Naive thymus-derived CD8-positive, alpha-beta T cell (primary cell): ENCODE results near the gene GPR152. TPM values are rescaled to one million over a fixed set of nuclear protein-coding genes. Genes with fewer than 3 reads are reported as not detected.
A peak's percentile ranks its signal among the peaks of the same experiment; 100 is the strongest.
"Not testable (repeated sequence)": the region's sequence is repeated elsewhere in the genome, so short reads cannot be mapped to it uniquely, and the experiment has no call there.

Source experiments
- ATAC-seq, 2 donors: fragments of 150-1000 bp; cut with Tn5 transposase in 1 of 2; sonication (Bioruptor Pico), chemical (Tn5 transposase) in 1 of 2; 1 replicate in 1 of 2; 2 replicates in 1 of 2; pipeline ENCODE4 v1.10.0; 2021; ENCODE audit warnings: mild to moderate bottlenecking in 2 of 2, moderate library complexity in 2 of 2
- POLR2A ChIA-PET: fragments of 350-600 bp; sonication (Branson Sonifier 250); formaldehyde crosslinking; loops from one replicate; lab custom pipeline; 2021; ENCODE audit warnings: antibody characterized with exemption; lab: Charles Lee
- DNase-seq, 10 donors: peaks; one replicate each; pipeline versions ENCODE4 v3.0.0 to v3.0.0-alpha.2; 2020 to 2022
- H3K27ac Mint-ChIP-seq, 10 donors: one replicate each; pipeline ENCODE4 v1.8.0; 2020 to 2022; ENCODE audit warnings: mild to moderate bottlenecking in 10 of 10, mixed read lengths in 10 of 10, moderate library complexity in 4 of 10, inconsistent platforms in 1 of 10
- H3K27me3 Mint-ChIP-seq, 5 donors: one replicate each; pipeline ENCODE4 v1.8.0; 2021 to 2022; ENCODE audit warnings: mixed read lengths in 5 of 5
- H3K36me3 Mint-ChIP-seq, 3 donors: one replicate each; pipeline ENCODE4 v1.8.0; 2020 to 2022; ENCODE audit warnings: mixed read lengths in 3 of 3, mild to moderate bottlenecking in 2 of 3, inconsistent platforms in 1 of 3
- H3K4me1 Mint-ChIP-seq, 4 donors: one replicate each; pipeline ENCODE4 v1.8.0; 2021 to 2022; ENCODE audit warnings: mixed read lengths in 4 of 4
- H3K4me3 Mint-ChIP-seq, 10 donors: one replicate each; pipeline ENCODE4 v1.8.0; 2020 to 2022; ENCODE audit warnings: mild to moderate bottlenecking in 10 of 10, mixed read lengths in 10 of 10, moderate library complexity in 6 of 10, inconsistent platforms in 1 of 10
- H3K9me3 Mint-ChIP-seq, 9 donors: one replicate each; pipeline ENCODE4 v1.8.0; 2020 to 2022; ENCODE audit warnings: mixed read lengths in 9 of 9, mild to moderate bottlenecking in 3 of 9, inconsistent platforms in 1 of 9, moderate library complexity in 1 of 9
- polyA plus RNA-seq, 3 donors: library from polyadenylated mRNA; unstranded; fragments of 300-500 nt; fragmentation: Illumina TruSeq; gene quantifications; one replicate each; pipeline ENCODE4 v1.2.3, GENCODE V29; 2021
- total RNA-seq, 8 experiments: library from RNA in 2 of 8; stranded (reverse) in 2 of 8; gene quantifications; one replicate each; pipeline ENCODE4 v1.2.3 and lab custom pipeline; 2021 to 2026

The GPR152 gene
- total and polyA plus RNA-seq, 5 experiments from 2014 or later: 0.20 to 1.2 (median 0.86) TPM; not detected in 2

DNA sequence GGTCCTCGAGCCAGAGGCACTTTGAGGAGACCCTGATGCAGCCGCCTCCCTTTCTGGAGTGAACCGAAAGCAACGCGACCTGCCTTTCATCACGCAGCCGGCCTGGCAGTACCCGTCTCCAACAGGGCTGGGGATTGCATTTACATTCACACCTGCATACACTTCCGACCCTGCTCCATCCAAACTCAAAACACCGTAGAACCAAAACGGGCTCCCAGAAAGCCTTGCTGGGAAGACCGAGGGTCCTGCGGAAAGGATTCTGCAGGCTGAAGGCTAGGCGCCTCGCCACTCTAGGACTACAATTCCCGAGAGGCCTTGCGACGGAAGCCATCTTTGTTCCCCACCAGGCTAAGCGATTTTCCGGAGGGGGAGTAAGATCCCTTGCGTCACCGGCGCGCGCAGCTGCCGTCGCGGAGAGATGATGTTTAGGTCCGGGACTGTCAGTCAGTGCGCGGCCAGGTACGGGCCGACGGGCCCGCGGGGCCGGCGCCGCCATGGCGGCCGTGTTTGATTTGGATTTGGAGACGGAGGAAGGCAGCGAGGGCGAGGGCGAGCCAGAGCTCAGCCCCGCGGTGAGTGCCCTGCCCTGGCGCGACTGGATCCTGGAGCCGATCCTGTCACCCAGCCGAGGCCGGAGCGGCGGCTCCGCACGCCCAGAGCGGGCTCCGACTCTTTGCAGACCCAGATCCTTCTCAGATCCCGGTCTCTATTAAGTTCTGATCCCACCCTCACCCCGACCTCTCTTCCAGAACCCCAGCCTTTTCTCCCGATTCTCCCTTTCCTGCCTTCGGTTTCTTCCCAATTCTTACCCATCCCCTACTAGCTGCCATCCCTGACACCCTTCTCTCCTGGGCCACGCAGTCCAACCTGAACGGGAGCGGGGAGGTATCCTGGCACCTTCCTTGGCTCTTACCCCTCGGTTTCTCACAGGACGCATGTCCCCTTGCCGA, 24.2 kb downstream of the GPR152 start, which contains the start of gene RPS6KB2:
RPS6KB2 (plus strand) TSS at position 443 of the 950 bp plus-strand sequence; CDS start at position 495, 52 bp downstream.
- POLR2A ChIA-PET: interaction anchor here (0.8 to 31.8 kb wide), 14 partner anchors 4 to 157 kb away, joined by 3 to 2390 read pairs (median 6); partner anchors contain the start of genes AIP, ANKRD13D, CABP4 and CARNS1
- peaks cover 14 to 61% (median 44%) of the 10 kb centered on the region in 4 donors for H3K4me1 Mint-ChIP-seq
- H3K36me3 Mint-ChIP-seq: peaks cover 0 to 18% (median 0%) of the 10 kb centered on the region in 3 donors
- DNase-seq: peak; percentile 94 to 100 (median 99)
- H3K4me3 Mint-ChIP-seq: peak within 1 kb of the TSS; percentile 92 to 99 (median 98)
- peak; percentile 88 to 89 for ATAC-seq
- H3K27ac Mint-ChIP-seq: peak within 1 kb of the TSS; percentile 91 to 98 (median 96)
- no peaks in the 10 kb centered on the region for H3K27me3 Mint-ChIP-seq
- no peaks in the 10 kb centered on the region for H3K9me3 Mint-ChIP-seq

- H3K9me3 Mint-ChIP-seq, ATAC-seq, H3K27me3 Mint-ChIP-seq: not testable (repeated sequence)
- Mint-ChIP-seq H3K4me1 (peaks cover 17 to 60% (median 45%) of the 10 kb centered on the region in 4 donors), H3K27ac (peak overlapping the region; percentile 91 to 98 (median 96)), H3K36me3 (peaks cover 0 to 18% (median 0%) of the 10 kb centered on the region in 3 donors), H3K4me3 (peak overlapping the region; percentile 92 to 99 (median 98))
- POLR2A ChIA-PET: interaction anchor here (1.5 to 31.8 kb wide), 7 partner anchors 5 to 78 kb away, joined by 7 to 2390 read pairs (median 780); partner anchors contain the start of genes AIP, CABP4, CARNS1 and CORO1B
- DNase-seq: peak in 1 of 10 donors; percentile 54
Observed at GRCh38 chr11:67427364-67427859, 25.1 kb downstream of the GPR152 start.

GRCh38 chr11:67423891-67424613, 28.5 kb downstream of the GPR152 start:
- Mint-ChIP-seq H3K4me3 (no peak overlapping the region), H3K27ac (peak overlapping the region in 2 of 10 donors; percentile 46 to 72)

DNA sequence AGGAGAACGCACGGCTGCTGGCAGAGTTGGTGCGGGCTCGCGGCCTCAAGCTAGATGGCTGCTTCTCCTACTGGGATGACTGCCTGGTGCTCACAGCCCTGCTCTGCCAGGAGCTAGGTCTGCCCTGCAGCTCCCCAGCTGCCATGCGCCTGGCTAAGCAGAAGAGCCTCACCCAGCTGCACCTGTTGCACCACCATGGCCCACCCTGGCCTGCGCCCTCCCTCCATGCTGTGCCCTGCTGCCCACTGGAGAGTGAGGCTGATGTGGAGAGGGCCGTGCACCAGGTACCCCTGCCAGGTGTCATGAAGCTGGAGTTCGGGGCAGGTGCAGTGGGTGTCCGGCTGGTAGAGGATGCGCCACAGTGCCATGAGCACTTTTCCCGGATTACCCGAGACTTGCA, 29.1 kb downstream of the GPR152 start:
- Mint-ChIP-seq H3K9me3 (no peaks in the 10 kb centered on the region), H3K27me3 (no peaks in the 10 kb centered on the region), H3K4me3 (no peak overlapping the region), H3K27ac (peak overlapping the region in 1 of 10 donors; percentile 27), H3K36me3 (peaks cover 0 to 4% (median 0%) of the 10 kb centered on the region in 3 donors), H3K4me1 (peaks cover 13 to 48% (median 47%) of the 10 kb centered on the region in 4 donors)
- DNase-seq (no peak), ATAC-seq (no peak)
- POLR2A ChIA-PET: interaction anchor here (14.2 to 31.8 kb wide), 4 partner anchors 3 to 48 kb away, joined by 235 to 2390 read pairs (median 1094); partner anchors contain the start of genes CARNS1, PPP1CA, PTPRCAP and RAD9A

More at GRCh38 chr11:67423891-67424613, 28.5 kb downstream of the GPR152 start:
- no peak for DNase-seq
- no peak for ATAC-seq
- peaks cover 0 to 4% (median 0%) of the 10 kb centered on the region in 3 donors for H3K36me3 Mint-ChIP-seq
- no peaks in the 10 kb centered on the region for H3K9me3 Mint-ChIP-seq
- POLR2A ChIA-PET: interaction anchor here (0.6 to 31.8 kb wide), 5 partner anchors 4 to 48 kb away, joined by 4 to 2390 read pairs (median 1094); partner anchors contain the start of genes CARNS1, PPP1CA, PTPRCAP and RAD9A
- no peaks in the 10 kb centered on the region for H3K27me3 Mint-ChIP-seq
- H3K4me1 Mint-ChIP-seq: peaks cover 13 to 50% (median 45%) of the 10 kb centered on the region in 4 donors

- H3K36me3 Mint-ChIP-seq: peaks cover 0 to 4% (median 0%) of the 10 kb centered on the region in 3 donors
- POLR2A ChIA-PET: interaction anchor here (1.0 to 31.8 kb wide), 5 partner anchors 3 to 68 kb away, joined by 3 to 2390 read pairs (median 1094); partner anchors contain the start of genes CARNS1, PPP1CA, PTPRCAP and RAD9A
- ATAC-seq: no peak
- H3K27me3 Mint-ChIP-seq: no peaks in the 10 kb centered on the region
- no peaks in the 10 kb centered on the region for H3K9me3 Mint-ChIP-seq
- peak overlapping the region in 5 of 10 donors; percentile 16 to 69 (median 40) for H3K27ac Mint-ChIP-seq
- H3K4me3 Mint-ChIP-seq: peak overlapping the region in 4 of 10 donors; percentile 2 to 52 (median 30)
- H3K4me1 Mint-ChIP-seq: peaks cover 14 to 49% (median 47%) of the 10 kb centered on the region in 4 donors
- no peak for DNase-seq
Observed at GRCh38 chr11:67422891-67423290, 29.6 kb downstream of the GPR152 start.

DNA sequence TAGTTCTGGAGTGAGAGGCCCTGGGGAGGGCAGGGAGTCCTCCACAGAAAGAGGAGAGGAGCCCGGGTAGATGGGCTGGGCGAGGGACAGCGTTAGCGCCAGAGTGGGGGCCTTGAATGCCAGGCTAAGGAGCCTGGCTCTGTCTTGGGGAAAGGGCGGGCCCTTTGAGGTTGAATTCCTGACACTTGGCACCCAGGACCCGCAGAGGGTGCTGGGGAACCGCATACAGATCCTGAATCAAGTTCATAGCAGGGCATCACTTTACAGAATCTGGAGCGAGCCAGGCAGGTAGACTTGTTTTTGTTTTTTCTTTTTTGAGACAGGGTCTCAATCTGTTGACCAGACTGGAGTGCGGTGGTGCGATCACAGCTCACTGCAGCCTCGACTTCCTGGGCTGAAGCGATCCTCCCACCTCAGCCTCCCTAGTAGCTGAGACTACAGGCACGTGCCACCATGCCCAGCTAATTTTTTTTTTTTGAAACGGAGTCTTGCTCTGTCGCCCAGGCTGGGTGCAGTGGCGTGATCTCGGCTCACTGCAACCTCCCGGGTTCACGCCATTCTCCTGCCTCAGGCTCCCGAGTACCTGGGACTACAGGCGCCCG, 31.0 kb downstream of the GPR152 start:
- Mint-ChIP-seq H3K27me3 (no peaks in the 10 kb centered on the region), H3K9me3 (no peaks in the 10 kb centered on the region), H3K36me3 (peaks cover 0 to 4% (median 0%) of the 10 kb centered on the region in 3 donors), H3K4me1 (peaks cover 17 to 60% (median 52%) of the 10 kb centered on the region in 4 donors), H3K27ac (peak overlapping the region; percentile 80 to 95 (median 90)), H3K4me3 (peak overlapping the region; percentile 52 to 85 (median 70))
- ATAC-seq: no peak
- POLR2A ChIA-PET: interaction anchor here (0.7 to 31.8 kb wide), 10 partner anchors 9 to 86 kb away, joined by 4 to 2390 read pairs (median 57); partner anchors contain the start of genes AIP, CDK2AP2, CORO1B and POLD4
- DNase-seq: no peak

DNA sequence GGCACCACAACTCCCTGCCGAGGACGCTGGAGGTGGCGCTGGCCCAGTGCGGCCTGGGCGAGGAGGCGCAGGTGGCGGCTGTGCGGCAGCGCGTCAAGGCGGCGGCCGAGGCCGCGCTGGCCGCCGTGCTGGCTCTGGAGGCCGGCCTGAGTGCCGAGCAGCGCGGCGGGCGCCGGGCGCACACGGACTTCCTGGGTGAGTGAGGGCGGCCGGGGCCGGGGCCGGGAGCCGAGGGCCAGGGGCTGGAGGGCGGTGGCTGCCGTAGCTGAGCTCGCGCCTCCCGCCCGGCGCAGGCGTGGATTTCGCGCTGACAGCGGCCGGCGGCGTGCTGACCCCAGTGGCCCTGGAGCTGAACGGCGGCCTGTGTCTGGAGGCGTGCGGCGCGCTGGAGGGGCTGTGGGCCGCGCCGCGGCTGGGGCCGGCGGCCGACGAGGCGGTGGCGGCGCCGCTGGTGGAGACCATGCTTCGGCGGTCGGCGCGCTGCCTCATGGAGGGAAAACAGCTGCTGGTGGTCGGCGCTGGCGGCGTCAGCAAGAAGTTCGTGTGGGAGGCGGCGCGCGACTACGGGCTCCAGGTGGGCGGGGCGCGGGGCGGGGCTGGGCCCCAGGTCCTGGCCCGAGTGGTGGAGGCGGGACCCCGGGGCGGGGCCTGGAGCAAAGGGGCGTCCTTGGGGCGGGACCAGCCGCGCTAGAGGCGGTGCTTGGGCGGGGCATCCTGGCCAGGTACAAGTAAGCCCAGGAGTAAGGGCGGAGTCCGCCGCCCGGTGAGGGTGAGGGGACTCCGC, 31.7 kb downstream of the GPR152 start:
- Mint-ChIP-seq H3K9me3 (no peaks in the 10 kb centered on the region), H3K27ac (peak overlapping the region; percentile 80 to 100 (median 93)), H3K4me3 (peak overlapping the region; percentile 76 to 94 (median 86)), H3K27me3 (no peaks in the 10 kb centered on the region), H3K4me1 (peaks cover 23 to 66% (median 58%) of the 10 kb centered on the region in 4 donors), H3K36me3 (peaks cover 0 to 4% (median 0%) of the 10 kb centered on the region in 3 donors)
- DNase-seq: peak; percentile 97 to 100 (median 99)
- peak; percentile 64 to 76 for ATAC-seq
- POLR2A ChIA-PET: interaction anchor here (0.6 to 31.8 kb wide), 15 partner anchors 9 to 150 kb away, joined by 3 to 2390 read pairs (median 40); partner anchors contain the start of genes AIP, CDK2AP2, CORO1B and PITPNM1

DNA sequence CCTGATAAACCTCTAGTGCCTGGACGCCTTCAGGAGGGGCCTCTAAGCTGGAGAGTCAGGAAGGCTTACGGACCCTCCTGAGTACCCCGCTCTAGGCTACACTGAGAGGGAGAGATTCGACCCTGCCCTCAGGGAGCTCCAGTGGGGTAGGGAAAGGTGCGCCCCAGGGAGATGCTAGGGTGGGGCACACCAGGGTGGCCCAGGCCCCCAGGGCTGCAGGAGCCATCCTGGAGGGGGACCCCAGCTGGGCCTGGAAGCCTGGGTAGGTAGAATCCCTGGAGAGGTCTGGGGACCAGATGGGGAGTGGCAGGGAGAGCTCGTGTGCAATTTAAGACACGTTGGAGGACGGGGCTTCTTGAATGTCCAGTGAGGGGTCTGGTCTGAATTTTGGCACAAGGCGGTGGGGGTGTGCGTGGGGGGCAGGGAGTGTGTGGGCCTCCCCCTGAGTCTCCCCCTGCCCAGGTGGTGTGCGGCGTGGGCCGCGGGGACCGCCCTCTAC, 32.3 kb downstream of the GPR152 start:
- Mint-ChIP-seq H3K4me1 (peaks cover 22 to 68% (median 57%) of the 10 kb centered on the region in 4 donors), H3K36me3 (peaks cover 0 to 4% (median 0%) of the 10 kb centered on the region in 3 donors), H3K4me3 (peak overlapping the region; percentile 76 to 94 (median 86)), H3K27ac (peak overlapping the region; percentile 85 to 100 (median 93)), H3K9me3 (no peaks in the 10 kb centered on the region), H3K27me3 (no peaks in the 10 kb centered on the region)
- ATAC-seq: no peak
- POLR2A ChIA-PET: interaction anchor here (0.6 to 31.8 kb wide), 14 partner anchors 8 to 149 kb away, joined by 3 to 2390 read pairs (median 44); partner anchors contain the start of genes AIP, CORO1B, PITPNM1 and POLD4
- peak in 1 of 10 donors; percentile 23 for DNase-seq

DNA sequence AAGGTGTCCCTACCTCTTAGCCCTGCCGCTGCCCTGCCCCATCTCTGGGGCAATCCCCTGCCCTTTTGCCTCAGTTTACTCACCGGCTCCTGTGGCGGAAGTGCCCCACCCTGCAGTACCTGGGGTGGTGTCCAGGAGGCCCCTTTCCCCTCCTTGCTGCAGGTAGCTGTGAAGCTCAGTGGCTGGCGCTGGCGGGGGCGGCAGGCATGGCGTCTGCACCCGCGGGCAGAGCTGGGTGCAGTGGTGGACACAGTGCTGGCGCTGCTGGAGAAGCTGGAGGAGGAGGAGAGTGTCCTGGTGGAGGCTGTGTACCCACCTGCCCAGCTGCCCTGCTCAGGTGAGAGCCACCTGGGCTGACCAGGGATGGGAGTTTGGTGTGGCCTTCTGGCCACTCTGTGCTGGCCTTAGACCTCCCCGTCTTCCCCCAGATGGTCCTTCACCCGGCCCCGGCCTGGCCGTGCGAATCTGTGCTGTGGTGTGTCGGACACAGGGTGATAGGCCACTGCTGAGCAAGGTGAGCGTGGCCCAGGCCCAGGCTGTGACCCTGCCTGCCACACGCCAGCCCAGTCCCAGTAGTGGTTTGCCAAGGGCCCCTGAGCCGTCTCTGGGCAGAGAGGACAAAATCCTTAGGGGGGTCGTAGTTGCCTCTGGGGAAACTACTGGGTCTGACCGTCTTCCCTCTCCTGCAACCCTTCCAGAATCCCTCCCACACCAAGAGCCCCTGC, 33.0 kb downstream of the GPR152 start:
- H3K4me1 Mint-ChIP-seq: peaks cover 21 to 68% (median 61%) of the 10 kb centered on the region in 4 donors
- H3K27ac Mint-ChIP-seq: peak overlapping the region; percentile 86 to 100 (median 94)
- ATAC-seq (no peak), DNase-seq (no peak)
- no peaks in the 10 kb centered on the region for H3K9me3 Mint-ChIP-seq
- H3K36me3 Mint-ChIP-seq: peaks cover 0 to 3% (median 0%) of the 10 kb centered on the region in 3 donors
- H3K4me3 Mint-ChIP-seq: peak overlapping the region; percentile 76 to 94 (median 86)
- POLR2A ChIA-PET: interaction anchor here (0.7 to 31.8 kb wide), 20 partner anchors 7 to 149 kb away, joined by 3 to 2390 read pairs (median 8); partner anchors contain the start of genes AIP, ANKRD13D, CLCF1 and CORO1B
- H3K27me3 Mint-ChIP-seq: no peaks in the 10 kb centered on the region
